ENCODE measurements around the gene UCN. TPM values are rescaled to one million over a fixed set of nuclear protein-coding genes. Genes with fewer than 3 reads are reported as not detected.
"Not testable (repeated sequence)": the region's sequence is repeated elsewhere in the genome, so short reads cannot be mapped to it uniquely, and the experiment has no call there.

The UCN gene
- total RNA-seq, 1 donor from 2014 or later, result not detected

GRCh38 chr2:27324720-27325119 is 16.5 kb upstream of the UCN start:
- Histone ChIP-seq H3K4me3 (no peak overlapping the region), H3K9me3 (no peaks in the 10 kb centered on the region), H3K27ac (no peak overlapping the region), H3K27me3 (no peaks in the 10 kb centered on the region), H3K4me1 (peaks cover 0 to 14% of the 10 kb centered on the region in 2 donors), H3K36me3 (peaks cover 32 to 37% of the 10 kb centered on the region in 2 donors)
- no peak for TF ChIP-seq CTCF (IDR thresholded peaks at IDR 0.05)
- intact Hi-C loops (cut with DNase I), result no loop called here
- no peak for DNase-seq (ENCODE audit: low spot score in 2 of 2)

GRCh38 chr2:27323596-27324285 is 15.5 kb upstream of the UCN start:
- Histone ChIP-seq H3K36me3 (peaks cover 23 to 27% of the 10 kb centered on the region in 2 donors), H3K4me3 (peak overlapping the region; percentile 65 to 77), H3K9me3 (no peaks in the 10 kb centered on the region), H3K27ac (peak overlapping the region; percentile 90), H3K4me1 (peaks cover 0 to 14% of the 10 kb centered on the region in 2 donors), H3K27me3 (no peaks in the 10 kb centered on the region)
- no peak for DNase-seq (ENCODE audit: low spot score in 2 of 2)
- TF ChIP-seq CTCF (IDR thresholded peaks at IDR 0.05), result no peak
- intact Hi-C loops (cut with DNase I), result loop anchor here (2.0 kb wide), 3 partner anchors 33 to 105 kb away; partner anchors contain the start of genes EIF2B4, GTF3C2, NRBP1 and SNX17

GRCh38 chr2:27322766-27323595 is 14.7 kb upstream of the UCN start, which contains the start of gene MPV17:
Gene MPV17, minus strand, starts transcription at chr2:27323097. Its CDS starts 580 bp downstream, at chr2:27322517.
- H3K36me3 ChIP-seq, result peaks cover 17 to 20% of the 10 kb centered on the region in 2 donors
- peak; percentile 74 to 93 for DNase-seq (ENCODE audit: low spot score in 2 of 2)
- H3K4me3 ChIP-seq, result peak within 1 kb of the TSS; percentile 65 to 77
- peak within 1 kb of the TSS; percentile 90 for H3K27ac ChIP-seq
- intact Hi-C loops (cut with DNase I), result loop anchor here (2.0 kb wide), 3 partner anchors 34 to 106 kb away; partner anchors contain the start of genes EIF2B4, GTF3C2, NRBP1 and SNX17
- TF ChIP-seq CTCF (IDR thresholded peaks at IDR 0.05), result no peak
- H3K27me3 ChIP-seq, result no peaks in the 10 kb centered on the region
- peaks cover 0 to 14% of the 10 kb centered on the region in 2 donors for H3K4me1 ChIP-seq
- H3K9me3 ChIP-seq, result no peaks in the 10 kb centered on the region

GRCh38 chr2:27322301-27322765 is 14.1 kb upstream of the UCN start:
- TF ChIP-seq CTCF (IDR thresholded peaks at IDR 0.05), result no peak
- Histone ChIP-seq H3K36me3 (peaks cover 10 to 15% of the 10 kb centered on the region in 2 donors), H3K4me1 (peaks cover 0 to 14% of the 10 kb centered on the region in 2 donors), H3K4me3 (peak overlapping the region; percentile 65 to 77), H3K9me3 (no peaks in the 10 kb centered on the region), H3K27ac (peak overlapping the region; percentile 90), H3K27me3 (no peaks in the 10 kb centered on the region)
- DNase-seq (ENCODE audit: low spot score in 2 of 2), result peak in 1 of 2 donors; percentile 70
- intact Hi-C loops (cut with DNase I), result loop anchor here (2.0 kb wide), 3 partner anchors 34 to 106 kb away; partner anchors contain the start of genes EIF2B4, GTF3C2, NRBP1 and SNX17

GRCh38 chr2:27320958-27321543 is 12.8 kb upstream of the UCN start:
- no peak overlapping the region for H3K4me3 ChIP-seq
- H3K36me3 ChIP-seq, result peaks cover 0 to 2% of the 10 kb centered on the region in 2 donors
- H3K27me3 ChIP-seq, result no peaks in the 10 kb centered on the region
- no peak overlapping the region for H3K27ac ChIP-seq
- TF ChIP-seq CTCF (IDR thresholded peaks at IDR 0.05), result no peak
- peak in 1 of 2 donors; percentile 82 for DNase-seq (ENCODE audit: low spot score in 2 of 2)
- intact Hi-C loops (cut with DNase I), result no loop called here
- H3K9me3 ChIP-seq, result no peaks in the 10 kb centered on the region
- peaks cover 0 to 14% of the 10 kb centered on the region in 2 donors for H3K4me1 ChIP-seq

- intact Hi-C loops (cut with DNase I); H3K4me3 ChIP-seq; H3K36me3 ChIP-seq; H3K27ac ChIP-seq; H3K27me3 ChIP-seq; H3K9me3 ChIP-seq; DNase-seq (ENCODE audit: low spot score in 2 of 2): not testable (repeated sequence)
- H3K4me1 ChIP-seq, result peaks cover 0 to 14% of the 10 kb centered on the region in 2 donors
These were observed 11.6 kb upstream of the UCN start for GRCh38 chr2:27319839-27320238.
